ENCODE results near the gene TMEM132D. TPM values are rescaled to one million over a fixed set of nuclear protein-coding genes. Genes with fewer than 3 reads are reported as not detected.

The TMEM132D gene
- total RNA-seq, 4 donors from 2014 or later: not detected

DNA sequence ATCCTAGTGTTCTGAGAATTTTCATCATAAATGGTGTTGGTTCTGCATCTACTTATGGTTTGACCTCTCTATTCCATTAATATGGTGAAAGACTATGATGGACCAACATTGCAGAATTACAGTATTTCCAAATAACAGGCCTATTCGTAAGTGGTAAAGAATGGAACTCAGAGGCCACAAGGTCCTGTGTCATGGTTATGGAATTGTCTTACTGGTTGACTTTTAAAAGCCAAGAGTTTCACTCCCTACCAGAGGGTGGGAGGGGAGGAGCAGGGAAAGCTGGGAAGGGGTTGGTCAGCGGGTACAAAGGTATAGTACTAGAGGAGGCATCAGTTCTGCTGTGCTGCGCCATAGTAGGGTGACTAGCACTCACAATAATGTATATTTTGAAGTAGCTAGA is 153.4 kb downstream of the TMEM132D start:
- TF ChIP-seq, protein P1, sequence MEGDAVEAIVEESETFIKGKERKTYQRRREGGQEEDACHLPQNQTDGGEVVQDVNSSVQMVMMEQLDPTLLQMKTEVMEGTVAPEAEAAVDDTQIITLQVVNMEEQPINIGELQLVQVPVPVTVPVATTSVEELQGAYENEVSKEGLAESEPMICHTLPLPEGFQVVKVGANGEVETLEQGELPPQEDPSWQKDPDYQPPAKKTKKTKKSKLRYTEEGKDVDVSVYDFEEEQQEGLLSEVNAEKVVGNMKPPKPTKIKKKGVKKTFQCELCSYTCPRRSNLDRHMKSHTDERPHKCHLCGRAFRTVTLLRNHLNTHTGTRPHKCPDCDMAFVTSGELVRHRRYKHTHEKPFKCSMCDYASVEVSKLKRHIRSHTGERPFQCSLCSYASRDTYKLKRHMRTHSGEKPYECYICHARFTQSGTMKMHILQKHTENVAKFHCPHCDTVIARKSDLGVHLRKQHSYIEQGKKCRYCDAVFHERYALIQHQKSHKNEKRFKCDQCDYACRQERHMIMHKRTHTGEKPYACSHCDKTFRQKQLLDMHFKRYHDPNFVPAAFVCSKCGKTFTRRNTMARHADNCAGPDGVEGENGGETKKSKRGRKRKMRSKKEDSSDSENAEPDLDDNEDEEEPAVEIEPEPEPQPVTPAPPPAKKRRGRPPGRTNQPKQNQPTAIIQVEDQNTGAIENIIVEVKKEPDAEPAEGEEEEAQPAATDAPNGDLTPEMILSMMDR (IDR thresholded peaks at IDR 0.05): no peak
- ATAC-seq (ENCODE audit: low FRiP score) (no peak), DNase-seq (ENCODE audit: low spot score) (no peak)

DNA sequence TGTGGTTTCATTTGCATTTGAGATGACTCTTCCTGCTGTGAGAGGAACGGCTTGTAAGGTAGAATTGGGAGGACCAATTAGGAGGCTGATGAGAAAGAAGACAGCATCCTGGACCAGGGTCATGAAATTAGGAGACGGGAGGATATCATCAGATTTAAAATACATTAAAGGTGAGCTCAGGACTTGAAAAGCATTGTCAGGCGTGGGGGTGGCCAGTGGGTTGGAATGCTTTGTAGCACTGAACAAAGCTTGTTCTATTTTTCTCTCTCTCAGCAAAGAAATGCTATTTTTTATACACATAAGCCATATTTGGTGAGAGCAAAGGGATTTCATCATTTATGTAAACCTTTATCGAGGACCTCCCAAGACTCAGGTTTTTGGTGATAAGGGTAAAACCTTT is 157.5 kb downstream of the TMEM132D start:
- TF ChIP-seq, protein P1 (IDR thresholded peaks at IDR 0.05): no peak
- DNase-seq (ENCODE audit: low spot score): no peak
- ATAC-seq (ENCODE audit: low FRiP score): no peak

DNA sequence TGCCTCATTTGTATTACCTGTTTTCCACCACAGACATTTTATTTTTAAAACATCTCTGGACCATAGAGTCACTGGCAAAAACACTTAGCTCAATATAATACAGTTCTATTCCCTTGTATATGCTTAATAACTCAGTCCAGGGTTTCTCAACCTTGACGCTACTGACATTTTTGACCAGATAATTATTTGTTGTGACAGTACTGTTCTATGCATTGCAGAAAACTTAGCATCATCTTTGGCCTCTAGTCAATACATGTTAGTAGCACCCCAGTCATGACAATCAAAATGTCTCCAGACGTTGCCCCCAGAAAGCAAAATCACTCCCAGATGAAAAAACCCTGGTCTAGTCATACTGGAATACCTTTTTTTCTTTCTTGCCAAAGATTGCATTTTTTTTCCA is 174.7 kb downstream of the TMEM132D start:
- DNase-seq (ENCODE audit: low spot score) (no peak), ATAC-seq (ENCODE audit: low FRiP score) (no peak)
- TF ChIP-seq, protein P1 (IDR thresholded peaks at IDR 0.05): no peak

DNA sequence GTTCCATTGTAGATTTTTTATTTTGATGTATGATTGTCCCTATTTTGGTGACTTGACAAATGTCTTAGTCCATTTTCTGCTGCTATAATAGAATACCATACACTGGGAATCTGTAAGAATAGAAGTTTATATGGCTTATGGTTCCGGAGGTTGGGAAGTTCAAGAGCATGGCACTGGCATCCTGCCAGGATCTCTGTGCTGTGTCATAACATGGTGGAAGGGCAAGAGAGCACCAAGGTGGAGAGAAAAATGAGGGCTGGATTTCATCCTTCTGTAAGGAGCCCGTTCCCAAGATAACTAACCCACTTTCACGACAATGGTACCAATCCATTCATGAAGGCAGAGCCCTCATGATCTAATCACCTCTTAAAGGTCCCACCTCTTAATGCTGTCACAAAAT is 176.7 kb downstream of the TMEM132D start:
- no peak for DNase-seq (ENCODE audit: low spot score)
- no peak for ATAC-seq (ENCODE audit: low FRiP score)
- TF ChIP-seq, protein P1 (IDR thresholded peaks at IDR 0.05): no peak

DNA sequence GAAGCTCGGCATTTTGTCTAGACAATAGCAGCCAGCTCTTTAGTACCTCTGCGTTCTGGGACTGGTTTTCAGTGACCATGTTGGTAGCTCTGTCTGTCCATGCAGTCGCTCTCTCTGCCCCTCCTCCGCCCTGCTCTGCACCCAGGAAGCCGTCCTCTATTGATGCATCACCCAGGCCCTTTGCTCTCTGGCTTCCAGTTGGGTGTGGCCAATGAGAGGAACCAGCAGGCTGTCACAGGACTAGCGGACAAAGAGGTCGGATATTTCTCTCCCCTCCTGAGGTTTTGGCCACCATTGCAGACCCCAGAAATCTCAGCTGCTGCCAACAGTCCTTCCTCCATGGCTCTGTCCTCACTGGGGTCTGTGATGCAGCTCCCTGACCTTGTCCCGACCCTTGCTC is 180.6 kb downstream of the TMEM132D start:
- DNase-seq (ENCODE audit: low spot score) (no peak), ATAC-seq (ENCODE audit: low FRiP score) (no peak)
- TF ChIP-seq, protein P1 (IDR thresholded peaks at IDR 0.05): no peak

DNA sequence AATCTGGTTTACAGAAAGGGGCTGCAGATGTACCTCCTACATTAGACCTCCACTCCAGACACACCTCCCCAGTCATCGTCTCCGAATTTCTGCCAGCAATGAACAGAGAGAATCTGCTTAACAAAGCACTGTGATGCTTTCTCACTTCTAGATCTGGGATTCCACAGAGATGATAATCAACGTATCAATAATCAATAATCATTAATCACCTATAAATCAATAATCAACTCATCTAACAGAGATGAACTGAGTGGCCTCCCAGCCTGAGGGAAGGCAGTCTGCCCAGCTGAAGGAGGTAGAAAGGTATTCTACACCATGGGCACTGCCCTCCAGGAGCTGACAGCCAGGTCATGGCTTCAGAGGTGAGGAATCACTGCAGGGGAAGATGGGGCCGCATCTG is 183.2 kb downstream of the TMEM132D start:
- TF ChIP-seq, protein P1 (IDR thresholded peaks at IDR 0.05): no peak
- ATAC-seq (ENCODE audit: low FRiP score) (no peak), DNase-seq (ENCODE audit: low spot score) (no peak)

DNA sequence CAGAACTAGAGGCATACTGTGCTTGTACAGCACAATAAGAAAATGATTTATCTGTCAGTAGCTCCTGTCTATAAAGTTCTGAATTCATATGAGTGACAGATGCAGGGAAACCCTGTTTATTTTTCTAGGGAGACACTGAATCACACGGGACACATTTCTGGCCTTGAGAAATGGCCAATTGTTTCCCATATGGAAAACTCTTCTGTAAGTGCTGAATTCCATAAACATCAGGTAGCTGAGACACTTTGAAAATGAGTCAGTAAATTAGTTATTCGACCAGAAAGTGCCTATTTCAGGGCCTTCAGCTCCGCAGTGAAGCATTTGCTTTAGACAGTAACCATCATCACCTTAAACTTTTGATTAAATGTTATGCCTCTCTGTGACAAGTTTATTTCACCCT is 184.4 kb downstream of the TMEM132D start:
- DNase-seq (ENCODE audit: low spot score) (no peak), ATAC-seq (ENCODE audit: low FRiP score) (no peak)

More for the DNA sequence above, 184.4 kb downstream of the TMEM132D start:
- TF ChIP-seq, protein P1 (IDR thresholded peaks at IDR 0.05): no peak

All from omental fat pad (tissue), 4 donors.